Amniotic epithelial cell (primary cell): Measurements from ENCODE around the gene FREM1.
A peak's percentile ranks its signal among the peaks of the same experiment; 100 is the strongest.

Experiments used
- DNase-seq: peaks from one replicate; pipeline ENCODE4 v3.0.0-alpha.2; 2010; ENCODE audit warnings: low read depth

The FREM1 gene

DNA sequence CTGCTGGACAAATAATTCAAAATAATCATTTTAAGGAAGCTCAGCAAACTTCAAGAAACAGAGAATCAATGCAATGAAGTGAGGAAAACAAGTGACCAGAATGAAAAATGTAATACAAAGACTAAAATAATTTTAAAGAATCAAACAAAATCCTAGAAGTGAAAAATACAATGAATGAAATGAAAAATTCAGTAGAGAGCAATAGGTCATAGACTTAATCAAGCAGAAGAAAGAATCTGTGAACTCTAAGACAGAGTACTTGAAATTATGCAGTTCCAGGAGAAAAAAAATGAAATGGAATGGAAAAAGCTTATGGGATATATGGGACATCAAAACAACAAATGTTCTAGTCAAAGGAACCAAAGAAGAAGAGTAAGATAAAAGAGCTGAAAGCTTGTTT, 205.1 kb downstream of the FREM1 start:
- DNase-seq: no peak

DNA sequence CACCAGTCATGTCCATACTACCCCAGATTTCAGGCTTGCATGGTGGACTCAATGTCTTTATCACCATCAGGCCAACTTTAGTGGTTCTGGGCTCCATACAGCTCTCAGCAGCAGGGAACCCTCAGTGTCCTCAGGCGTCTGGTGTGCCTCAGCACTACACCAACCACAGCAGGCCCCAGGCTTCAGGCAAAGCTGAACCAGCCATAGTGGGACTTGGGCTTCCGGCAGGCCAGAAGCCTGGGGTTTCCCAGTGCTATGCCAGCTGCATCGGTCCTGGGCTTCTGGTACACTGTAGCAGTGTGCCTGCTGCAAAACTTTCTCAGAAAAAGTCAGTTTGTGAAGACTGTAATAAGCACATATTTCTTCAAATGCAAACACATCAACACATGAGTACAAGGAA, 205.9 kb downstream of the FREM1 start:
- no peak for DNase-seq

DNA sequence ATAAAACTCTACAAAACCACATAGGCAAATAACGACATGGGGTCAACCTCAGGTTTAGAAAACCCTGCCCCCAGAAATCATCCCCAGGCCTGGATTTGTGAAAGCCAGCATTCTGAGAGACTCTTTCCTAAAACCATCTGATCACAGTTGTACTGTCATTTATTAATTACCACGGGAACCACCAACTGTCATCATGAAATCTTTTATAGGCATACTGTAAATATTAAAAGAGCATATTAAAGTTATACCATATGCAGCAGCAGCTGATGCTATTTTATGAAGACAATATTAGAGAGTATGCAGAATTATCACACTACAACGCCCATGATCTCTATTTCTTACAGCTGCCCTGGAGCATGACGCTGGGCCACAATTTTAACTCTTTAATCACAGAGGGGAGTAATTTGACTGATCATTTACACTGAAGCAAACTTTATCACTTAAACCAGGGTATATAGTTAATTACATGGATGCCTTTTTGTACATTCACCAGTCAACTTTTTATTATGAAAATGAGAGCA, 208.0 kb downstream of the FREM1 start:
- no peak for DNase-seq

DNA sequence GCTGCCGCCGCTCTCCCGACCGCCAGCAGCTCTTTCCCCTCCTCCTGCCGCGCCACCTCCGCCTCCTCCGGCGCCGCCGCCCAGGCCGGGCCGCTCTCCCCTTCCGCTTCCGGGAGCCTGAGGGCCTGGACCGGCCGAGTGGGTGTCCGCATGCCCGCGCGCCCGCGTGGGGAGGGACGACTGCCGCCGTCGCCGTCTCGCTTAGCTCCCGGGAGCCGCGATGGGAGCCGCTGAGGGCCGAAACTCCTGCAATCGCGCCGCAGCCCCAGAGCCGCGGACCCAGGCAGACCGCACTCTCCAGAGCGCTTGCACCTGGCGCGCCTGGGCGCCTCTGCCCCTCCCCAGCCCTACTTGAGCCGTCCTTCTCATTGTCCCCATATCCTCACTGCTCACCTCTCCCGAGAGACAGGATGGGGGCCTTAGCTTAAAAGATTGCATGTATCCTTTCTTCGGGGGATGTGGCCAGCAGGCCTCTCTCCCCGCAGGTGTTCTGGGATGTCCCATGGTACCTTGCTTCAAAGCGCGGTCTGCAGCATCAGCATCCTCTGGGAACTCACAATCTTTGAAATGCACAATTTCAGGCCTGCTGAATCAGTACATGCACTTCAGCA, 216.9 kb downstream of the FREM1 start, which contains the start of gene ZDHHC21:
Gene ZDHHC21, minus strand, starts transcription at position 182 of the 611 bp plus-strand sequence. CDS start 19,092 bp downstream, outside the sequence.
- DNase-seq: peak; percentile 46

DNA sequence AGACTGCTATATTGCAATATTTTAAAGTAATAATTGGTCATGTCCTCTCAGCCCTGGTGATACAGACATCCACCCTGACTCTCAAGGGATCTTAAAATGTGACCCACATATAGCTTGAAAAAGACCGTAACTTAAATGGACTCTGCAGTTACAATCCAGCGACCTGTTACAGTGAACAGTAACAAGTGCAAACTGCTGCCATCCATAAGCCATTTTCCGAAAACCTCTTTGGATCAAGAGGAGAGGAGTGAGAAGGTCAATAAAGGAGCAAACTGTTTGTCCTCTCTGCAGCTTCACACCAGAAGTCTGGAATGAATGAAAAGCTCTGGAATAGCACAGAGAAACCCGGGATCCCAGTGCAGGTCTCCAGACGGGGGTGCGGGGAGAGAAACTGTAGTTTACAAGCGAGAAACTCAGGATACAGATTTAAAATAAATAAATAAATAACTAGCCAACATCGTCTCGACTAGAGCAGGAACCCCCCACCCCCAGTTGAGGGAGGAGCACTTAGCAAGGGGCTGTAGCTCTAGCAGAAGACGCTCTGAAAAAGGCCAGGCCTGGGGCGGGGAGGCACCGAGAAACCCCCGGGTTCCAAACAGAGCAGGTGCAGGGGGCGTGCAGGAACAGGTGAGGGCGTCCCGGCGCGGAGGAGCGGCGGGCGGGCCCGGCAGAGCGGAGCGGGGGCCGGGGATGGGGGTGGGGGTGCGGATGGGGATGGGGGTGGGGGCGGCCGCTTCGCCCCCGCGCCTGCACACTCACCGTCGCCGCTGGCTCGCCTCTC, 217.6 kb downstream of the FREM1 start:
- peak; percentile 11 for DNase-seq

DNA sequence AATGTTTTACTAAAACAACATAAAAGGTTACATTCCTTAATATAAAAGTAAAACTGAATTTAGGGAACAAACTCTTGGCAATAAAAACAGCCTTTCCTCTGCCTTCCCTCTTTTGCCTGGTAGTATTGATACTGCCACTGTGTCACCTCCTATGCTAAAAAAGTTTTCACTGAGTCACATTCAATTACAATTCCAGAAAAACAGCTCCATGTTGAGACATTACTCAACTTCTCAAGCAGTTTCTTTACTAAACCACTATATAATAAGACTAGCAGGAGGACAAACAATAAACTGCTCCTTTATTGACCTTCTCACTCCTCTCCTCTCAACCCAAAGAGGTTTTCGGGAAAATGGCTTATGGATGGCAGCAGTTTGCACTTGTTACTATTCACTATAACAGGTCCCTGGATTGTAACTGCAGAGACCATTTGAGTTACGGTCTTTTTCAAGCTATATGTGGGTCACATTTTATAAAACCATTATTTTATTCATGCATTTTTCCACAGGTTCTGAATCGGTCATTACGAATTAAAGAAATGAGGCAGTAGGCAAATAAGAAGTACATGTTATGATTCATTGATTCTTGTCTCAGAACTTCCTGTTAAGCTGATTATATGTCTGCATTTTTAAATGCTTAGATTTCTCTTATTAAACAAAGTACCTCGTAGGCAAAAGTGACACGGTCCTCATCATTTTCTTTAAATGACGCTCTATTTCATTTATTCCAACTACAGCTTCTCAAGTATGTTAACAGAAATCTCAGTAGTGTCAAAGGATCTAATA, 219.1 kb downstream of the FREM1 start:
- DNase-seq: no peak

DNA sequence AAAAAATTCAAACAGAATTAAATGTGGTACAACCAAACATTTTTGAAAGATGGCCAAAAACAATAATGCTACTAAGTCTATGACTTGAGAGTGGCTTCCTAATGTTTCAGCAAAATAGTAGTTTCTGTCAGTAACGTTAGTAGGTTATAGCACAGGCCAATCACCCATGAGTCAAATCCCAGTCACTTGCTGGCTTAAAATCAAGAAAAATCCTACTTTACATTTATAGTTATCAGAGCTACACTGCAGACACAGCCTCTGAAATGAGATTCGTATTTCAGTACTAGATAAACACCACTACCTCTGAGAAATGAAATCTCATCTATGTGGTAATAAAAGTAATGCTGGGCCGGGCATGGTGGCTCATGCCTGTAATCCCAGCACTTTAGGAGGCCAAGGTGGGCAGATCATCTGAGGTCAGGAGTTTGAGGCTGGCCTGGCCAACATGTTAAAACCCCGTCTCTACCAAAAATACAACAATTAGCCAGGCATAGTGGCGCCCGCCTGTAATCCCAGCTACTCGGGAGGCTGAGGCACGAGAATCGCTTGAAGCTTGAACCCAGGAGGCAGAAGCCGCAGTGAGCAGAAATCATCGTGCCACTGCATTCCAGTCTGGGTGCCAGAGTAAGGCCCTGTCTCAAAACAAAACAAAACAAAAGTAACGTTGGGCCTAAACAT, 223.0 kb downstream of the FREM1 start:
- DNase-seq: peak; percentile 33

DNA sequence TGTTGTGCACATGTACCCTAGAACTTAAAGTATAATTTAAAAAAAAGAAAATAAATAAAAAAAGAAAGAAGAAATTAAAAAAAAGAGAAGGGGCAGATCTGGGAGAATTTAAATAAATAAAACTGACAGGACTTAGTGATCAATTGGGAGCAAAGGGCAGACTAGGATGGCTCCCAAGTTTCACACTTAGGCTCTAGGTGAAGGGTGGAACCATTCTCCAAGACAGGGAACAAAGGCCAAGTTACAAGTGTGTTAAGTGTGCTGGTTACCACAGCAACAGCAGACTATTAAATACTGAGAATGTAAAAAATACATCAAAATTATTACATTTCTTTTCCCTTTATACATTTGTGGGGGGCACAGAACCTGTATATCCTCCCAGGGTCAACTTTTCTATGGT, 224.1 kb downstream of the FREM1 start:
- DNase-seq: no peak
